ENCODE results near the gene VANGL2.
"Not testable (repeated sequence)": the region's sequence is repeated elsewhere in the genome, so short reads cannot be mapped to it uniquely, and the experiment has no call there.

VANGL2 gene

DNA sequence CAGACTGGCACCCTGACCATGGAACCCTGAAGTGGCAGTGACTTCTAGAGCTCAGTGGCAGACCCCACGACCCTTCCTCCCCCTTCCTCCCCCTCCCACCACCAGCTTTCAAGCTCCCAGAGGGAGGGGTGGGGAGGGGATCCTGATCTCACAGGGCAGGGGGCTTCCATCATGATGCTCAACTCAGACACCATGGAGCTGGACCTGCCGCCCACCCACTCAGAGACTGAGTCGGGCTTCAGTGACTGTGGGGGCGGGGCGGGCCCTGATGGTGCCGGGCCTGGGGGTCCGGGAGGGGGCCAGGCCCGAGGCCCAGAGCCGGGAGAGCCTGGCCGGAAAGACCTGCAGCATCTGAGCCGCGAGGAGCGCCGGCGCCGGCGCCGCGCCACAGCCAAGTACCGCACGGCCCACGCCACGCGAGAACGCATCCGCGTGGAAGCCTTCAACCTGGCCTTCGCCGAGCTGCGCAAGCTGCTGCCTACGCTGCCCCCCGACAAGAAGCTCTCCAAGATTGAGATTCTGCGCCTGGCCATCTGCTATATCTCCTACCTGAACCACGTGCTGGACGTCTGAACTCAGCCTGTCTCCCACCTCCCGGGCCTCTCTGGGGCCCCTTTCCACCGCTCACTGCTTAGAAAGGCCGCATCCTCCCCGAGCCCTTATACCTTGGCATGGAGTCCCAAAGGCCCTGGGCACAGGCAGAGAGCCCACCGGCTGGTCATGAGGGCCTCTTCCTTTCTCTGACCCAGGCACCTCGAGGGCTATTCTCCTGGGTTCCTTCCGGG lies 29.6 kb upstream of the VANGL2 start:
- FAIRE-seq = no peak

DNA sequence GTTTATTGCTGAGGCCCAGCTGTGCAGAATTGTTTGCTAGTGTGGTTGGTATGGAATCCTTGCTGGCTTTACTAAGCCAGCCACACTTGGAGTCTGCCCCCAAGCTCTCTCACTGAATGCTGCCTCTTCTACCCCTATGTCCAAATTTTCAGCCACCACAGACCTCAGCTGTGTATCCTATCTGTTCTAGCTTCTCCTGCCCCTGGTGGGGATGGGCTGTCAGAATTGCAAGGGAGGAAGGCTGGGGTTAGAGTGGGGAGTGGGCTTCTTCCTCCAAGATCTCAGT lies 29.1 kb upstream of the VANGL2 start:
- FAIRE-seq = no peak

- FAIRE-seq = no peak
Observed at GRCh38 chr1:160371756-160372155, 28.6 kb upstream of the VANGL2 start.

DNA sequence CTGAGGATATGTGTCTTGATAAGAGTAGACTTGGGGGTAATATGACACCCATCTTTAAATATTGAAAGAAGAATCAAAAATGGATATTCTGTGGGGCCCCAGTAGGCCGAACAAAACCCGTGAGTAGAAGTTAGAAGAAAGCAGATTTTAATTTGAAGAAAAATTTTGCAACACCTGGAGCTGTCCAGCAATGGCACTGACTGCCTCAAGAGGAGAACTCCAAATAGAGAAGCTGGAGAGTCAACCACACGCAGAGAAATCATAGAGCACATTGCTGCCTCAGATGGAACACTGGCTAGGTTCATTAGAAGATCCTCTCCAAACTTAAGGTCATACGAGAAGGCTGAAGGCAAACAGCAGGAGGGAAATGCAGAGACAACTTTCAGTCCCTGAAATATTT lies 26.7 kb upstream of the VANGL2 start:
- FAIRE-seq = no peak

- no peak for FAIRE-seq
Observed at GRCh38 chr1:160374306-160375110, 25.9 kb upstream of the VANGL2 start.

GRCh38 chr1:160375788-160376524 lies 24.4 kb upstream of the VANGL2 start:
- FAIRE-seq = no peak

DNA sequence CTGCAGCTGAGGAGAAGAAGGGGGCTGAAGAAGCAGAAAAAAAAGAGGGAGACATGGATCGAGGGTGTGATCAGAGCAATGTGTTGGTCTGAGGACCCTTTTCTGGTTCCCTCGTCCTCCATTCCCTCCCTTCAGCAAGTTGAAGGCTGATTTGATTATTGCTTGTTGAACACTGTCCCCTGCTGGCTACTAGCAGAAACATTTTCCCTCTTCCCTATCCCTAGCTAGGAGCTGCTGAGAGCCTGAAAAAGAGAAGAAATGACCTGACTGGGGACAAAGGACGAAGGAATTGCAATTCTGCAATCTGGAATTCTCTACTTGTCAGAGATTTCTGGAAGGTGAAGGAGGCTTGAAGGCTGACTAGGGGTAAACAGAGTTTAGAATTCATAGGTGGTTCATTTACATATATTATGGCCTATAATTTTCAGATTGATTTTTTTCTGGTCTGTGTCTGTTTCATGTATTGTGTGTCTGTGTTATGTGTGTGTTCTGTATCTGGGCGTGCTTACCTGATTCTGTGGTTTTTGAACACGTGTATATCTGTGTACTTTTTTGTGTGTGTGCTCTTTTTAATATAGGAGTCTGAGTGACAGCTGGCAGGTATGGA lies 23.7 kb upstream of the VANGL2 start:
- FAIRE-seq = peak; percentile 95

DNA sequence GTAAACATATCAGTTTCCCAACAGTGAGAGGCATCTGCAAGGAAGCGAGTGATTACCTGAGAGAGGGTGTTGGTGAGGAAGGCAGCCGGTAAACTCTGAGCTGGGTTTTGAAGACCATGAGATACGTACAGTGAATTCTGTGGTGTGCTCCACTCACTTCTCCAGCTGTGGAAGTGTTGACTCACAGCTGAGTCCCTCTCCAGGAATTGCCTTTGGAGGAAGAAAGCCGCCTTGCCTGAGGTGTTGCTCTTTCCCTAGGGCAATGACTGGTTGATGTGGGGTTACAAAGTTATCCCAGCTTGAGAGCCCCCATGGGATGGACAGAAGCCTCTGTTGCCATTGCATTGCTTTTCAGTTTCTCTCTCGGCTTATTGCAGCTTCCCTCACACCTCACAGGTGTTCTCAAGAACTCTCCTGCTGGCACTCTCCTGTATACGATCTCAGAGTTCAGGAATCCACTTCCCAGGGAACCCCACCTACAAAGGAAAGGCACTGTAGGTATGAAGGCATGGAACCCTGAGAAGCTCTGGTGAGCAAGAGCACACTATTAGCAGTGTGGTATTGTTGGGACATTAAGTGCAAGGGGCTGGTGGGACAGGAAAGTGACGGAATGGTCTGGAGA lies 22.7 kb upstream of the VANGL2 start:
- no peak for FAIRE-seq

DNA sequence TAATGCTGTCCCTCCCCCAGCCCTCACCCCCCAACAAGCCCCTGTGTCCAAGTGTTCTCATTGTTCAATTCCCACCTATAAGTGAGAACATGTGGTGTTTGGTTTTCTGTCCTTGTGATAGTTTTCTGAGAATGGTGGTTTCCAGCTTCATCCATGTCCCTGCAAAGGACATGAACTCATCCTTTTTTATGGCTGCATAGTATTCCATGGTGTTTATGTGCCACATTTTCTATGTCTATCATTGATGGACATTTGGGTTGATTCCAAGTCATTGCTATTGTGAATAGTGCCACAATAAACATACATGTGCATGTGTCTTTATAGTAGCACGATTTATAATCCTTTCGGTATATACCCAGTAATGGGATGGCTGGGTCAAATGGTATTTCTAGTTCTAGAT lies 15.6 kb upstream of the VANGL2 start:
- FAIRE-seq = not testable (repeated sequence)

DNA sequence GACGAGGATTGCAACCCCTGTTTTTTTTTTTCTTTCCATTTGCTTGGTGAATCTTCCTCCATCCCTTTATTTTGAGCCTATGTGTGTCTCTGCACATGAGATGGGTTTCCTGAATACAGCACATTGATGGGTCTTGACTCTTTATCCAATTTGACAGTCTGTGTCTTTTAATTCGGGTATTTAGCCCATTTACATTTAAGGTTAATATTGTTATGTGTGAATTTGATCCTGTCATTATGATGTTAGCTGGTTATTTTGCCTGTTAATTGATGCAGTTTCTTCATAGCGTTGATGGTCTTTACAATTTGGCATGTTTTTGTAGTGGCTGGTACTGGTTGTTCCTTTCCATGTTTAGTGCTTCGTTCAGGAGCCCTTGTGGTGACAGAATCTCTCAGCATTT lies 12.0 kb upstream of the VANGL2 start:
- FAIRE-seq = not testable (repeated sequence)

GRCh38 chr1:160394673-160395072 lies 5.7 kb upstream of the VANGL2 start:
- FAIRE-seq = no peak

- no peak for FAIRE-seq
Observed at GRCh38 chr1:160397651-160398050, 2.7 kb upstream of the VANGL2 start.

- no peak for FAIRE-seq
Observed at GRCh38 chr1:160398823-160399222, 1.5 kb upstream of the VANGL2 start.

- no peak for FAIRE-seq
Observed at GRCh38 chr1:160399544-160400222, 681 bp upstream of the VANGL2 start.

GRCh38 chr1:160400646-160401486 lies 502 bp downstream of the VANGL2 start:
- no peak for FAIRE-seq

DNA sequence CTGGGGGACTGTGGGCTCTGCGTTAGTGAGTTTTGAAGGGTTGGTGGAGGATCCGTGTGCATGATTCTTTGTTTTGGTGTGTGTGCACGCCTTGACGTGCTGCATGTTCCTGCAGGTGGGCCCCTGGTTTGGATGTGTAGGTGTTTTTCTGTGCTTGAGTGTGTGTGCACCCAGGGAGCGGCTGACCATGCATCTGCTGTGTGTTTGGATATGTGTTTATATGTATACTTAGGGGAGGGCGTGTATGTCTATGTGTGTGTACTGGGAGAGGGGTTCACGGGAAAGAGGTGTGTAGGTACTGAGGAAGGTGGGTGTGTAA lies 1.1 kb downstream of the VANGL2 start:
- no peak for FAIRE-seq

DNA sequence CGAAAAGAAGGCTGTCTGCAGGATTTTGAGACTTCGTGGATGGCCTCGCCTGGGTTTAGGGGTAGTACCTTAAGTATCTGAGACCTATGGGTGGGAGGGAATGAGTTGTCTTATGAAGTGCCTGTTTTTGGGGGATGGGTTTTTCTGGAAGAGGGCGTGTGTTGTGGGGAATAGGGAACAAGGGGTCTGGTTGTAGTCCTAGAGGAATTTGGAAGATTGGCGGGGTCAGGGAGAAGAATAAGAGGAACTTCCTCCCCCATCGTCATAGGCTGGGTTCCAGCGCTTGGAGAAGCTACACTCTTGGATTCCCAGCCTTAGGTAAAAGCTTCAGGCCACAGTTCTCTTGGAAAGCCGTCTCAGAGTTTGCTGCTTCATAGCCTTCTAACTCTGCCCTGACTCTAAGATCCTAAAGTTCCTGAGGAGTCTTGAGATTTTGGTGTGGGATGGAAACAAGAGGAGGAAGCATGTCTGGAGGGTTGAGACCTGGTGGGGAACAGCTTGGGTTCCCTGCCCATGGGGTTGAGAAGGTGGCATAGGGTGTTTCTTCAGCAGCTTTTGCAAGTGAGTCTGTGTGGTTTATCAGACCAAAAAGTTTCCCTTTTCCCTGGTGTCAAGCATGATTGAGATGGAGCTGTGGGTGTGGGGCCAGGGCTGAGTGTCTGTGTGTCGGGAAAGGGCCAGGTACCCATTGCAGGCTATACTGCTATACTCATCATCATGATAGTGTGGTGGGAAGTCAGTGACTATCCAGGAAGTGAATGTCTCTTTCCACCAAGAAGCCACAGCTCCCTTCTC lies 1.8 kb downstream of the VANGL2 start:
- no peak for FAIRE-seq

DNA sequence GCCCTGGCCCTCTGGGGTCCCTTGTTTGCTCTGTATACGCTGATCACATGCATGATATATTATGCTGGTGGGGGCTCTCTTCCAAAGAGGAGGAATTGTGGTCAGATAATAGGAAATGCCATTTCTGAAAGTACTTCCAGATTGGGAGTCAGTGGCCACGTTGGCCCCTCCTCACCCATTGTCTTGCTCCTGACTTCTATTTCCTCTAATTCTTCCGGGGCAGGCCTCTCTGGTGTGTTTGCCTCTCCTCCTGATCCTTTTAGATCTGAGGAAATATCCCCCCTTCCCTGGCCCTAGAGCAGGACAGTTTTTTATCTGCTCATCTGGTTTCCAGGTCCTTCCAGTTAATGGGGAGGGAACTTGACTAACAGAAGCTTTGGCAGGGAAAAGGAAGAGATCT lies 2.9 kb downstream of the VANGL2 start:
- FAIRE-seq = no peak

GRCh38 chr1:160404094-160404493 lies 3.7 kb downstream of the VANGL2 start:
- FAIRE-seq = no peak

- FAIRE-seq = no peak
Observed at GRCh38 chr1:160405331-160405877, 5.0 kb downstream of the VANGL2 start.
